Common myeloid progenitor, CD34-positive (primary cell): ENCODE measurements around the gene LIN28B.

Experiments used
- CTCF ChIA-PET: fragments of 350-600 bp; sonication (Branson Sonifier 250); formaldehyde crosslinking; loops from one replicate; lab custom pipeline; 2021; ENCODE audit warnings: antibody characterized with exemption; lab: Charles Lee
- POLR2A ChIA-PET: fragments of 350-600 bp; sonication (Branson Sonifier 250); formaldehyde crosslinking; loops from one replicate; lab custom pipeline; 2021; ENCODE audit warnings: antibody characterized with exemption; lab: Charles Lee
- DNase-seq, 3 donors: peaks; one replicate each; pipeline versions ENCODE4 v3.0.0 to v3.0.0-alpha.2; 2013
- H3K27ac ChIP-seq, 2 experiments: 1 replicate in 1 of 2; 2 replicates in 1 of 2; pipeline ENCODE4 v1.7.0; 2013; ENCODE audit warnings: inconsistent platforms in 2 of 2, low read length in 2 of 2, mild to moderate bottlenecking in 2 of 2, low read depth in 1 of 2, moderate library complexity in 1 of 2; ENCODE audit not compliant: severe bottlenecking in 2 of 2, insufficient read depth in 1 of 2, poor library complexity in 1 of 2
- H3K27me3 ChIP-seq, 5 experiments: replicated peaks in 2 of 5; 1 replicate in 3 of 5; 2 replicates in 2 of 5; pipeline versions ENCODE4 v1.6.1 to v1.7.0; 2013; ENCODE audit warnings: low read length in 4 of 5, mild to moderate bottlenecking in 2 of 5, moderate library complexity in 2 of 5, inconsistent platforms in 1 of 5; ENCODE audit not compliant: insufficient read depth in 5 of 5, control insufficient read depth in 4 of 5
- H3K36me3 ChIP-seq, 4 experiments: 1 replicate in 2 of 4; 2 replicates in 2 of 4; pipeline versions ENCODE4 v1.6.1 to v1.7.0; 2013; ENCODE audit warnings: low read length in 3 of 4, control low read depth in 1 of 4, mild to moderate bottlenecking in 1 of 4; ENCODE audit not compliant: control insufficient read depth in 4 of 4, insufficient read depth in 4 of 4
- H3K4me1 ChIP-seq, 4 experiments: 1 replicate in 3 of 4; 2 replicates in 1 of 4; pipeline versions ENCODE4 v1.6.1 to v1.7.1; 2013; ENCODE audit warnings: low read length in 3 of 4, mild to moderate bottlenecking in 3 of 4, control low read depth in 1 of 4, inconsistent platforms in 1 of 4, moderate library complexity in 1 of 4; ENCODE audit not compliant: control insufficient read depth in 4 of 4, insufficient read depth in 4 of 4; ENCODE audit errors: control extremely low read depth in 1 of 4
- H3K4me3 ChIP-seq, 7 experiments: 1 replicate in 4 of 7; 2 replicates in 3 of 7; pipeline versions ENCODE4 v1.5.1 to v1.7.0; 2013; ENCODE audit warnings: mild to moderate bottlenecking in 7 of 7, low read length in 6 of 7, moderate library complexity in 6 of 7, inconsistent platforms in 2 of 7, low read depth in 2 of 7, control low read depth in 1 of 7; ENCODE audit not compliant: insufficient read depth in 4 of 7, control insufficient read depth in 1 of 7; ENCODE audit errors: extremely low read depth in 1 of 7
- H3K9me3 ChIP-seq, 5 experiments: 1 replicate in 4 of 5; 2 replicates in 1 of 5; pipeline versions ENCODE4 v1.6.1 to v1.7.1; 2013; ENCODE audit warnings: low read length in 4 of 5, mild to moderate bottlenecking in 2 of 5, inconsistent platforms in 1 of 5, low read depth in 1 of 5, moderate library complexity in 1 of 5; ENCODE audit not compliant: control insufficient read depth in 4 of 5, insufficient read depth in 2 of 5; ENCODE audit errors: control extremely low read depth in 1 of 5
- WGBS: methylation state at CpG from one replicate; pipeline ENCODE4 v1.1.5; 2013; ENCODE audit not compliant: insufficient coverage; 5-methylcytosine and 5-hydroxymethylcytosine counted together

Gene LIN28B

GRCh38 chr6:105038259-105038658 lies 81.4 kb downstream of the LIN28B start:
- Histone ChIP-seq H3K4me1 (no peaks in the 10 kb centered on the region), H3K4me3 (no peak overlapping the region), H3K36me3 (no peaks in the 10 kb centered on the region), H3K27ac (no peak overlapping the region), H3K27me3 (peaks cover 0 to 2% (median 0%) of the 10 kb centered on the region in 5 experiments), H3K9me3 (no peaks in the 10 kb centered on the region)
- no peak for DNase-seq
- ChIA-PET CTCF (no interaction called here), POLR2A (no interaction called here)
- 100% methylated on average over 1 of the region's 2 CpGs for WGBS

- Histone ChIP-seq H3K36me3 (no peaks in the 10 kb centered on the region), H3K4me3 (no peak overlapping the region), H3K9me3 (no peaks in the 10 kb centered on the region), H3K27ac (no peak overlapping the region), H3K27me3 (peaks cover 0 to 2% (median 0%) of the 10 kb centered on the region in 5 experiments), H3K4me1 (no peaks in the 10 kb centered on the region)
- ChIA-PET CTCF (interaction anchor here (1.6 kb wide), 1 partner anchor 36 kb away, joined by 4 read pairs; no protein-coding TSS in a partner anchor), POLR2A (no interaction called here)
- 100% methylated on average over 1 of the region's 2 CpGs for WGBS
- DNase-seq, result no peak
Observed at GRCh38 chr6:105041880-105042279, 85.0 kb downstream of the LIN28B start.

DNA sequence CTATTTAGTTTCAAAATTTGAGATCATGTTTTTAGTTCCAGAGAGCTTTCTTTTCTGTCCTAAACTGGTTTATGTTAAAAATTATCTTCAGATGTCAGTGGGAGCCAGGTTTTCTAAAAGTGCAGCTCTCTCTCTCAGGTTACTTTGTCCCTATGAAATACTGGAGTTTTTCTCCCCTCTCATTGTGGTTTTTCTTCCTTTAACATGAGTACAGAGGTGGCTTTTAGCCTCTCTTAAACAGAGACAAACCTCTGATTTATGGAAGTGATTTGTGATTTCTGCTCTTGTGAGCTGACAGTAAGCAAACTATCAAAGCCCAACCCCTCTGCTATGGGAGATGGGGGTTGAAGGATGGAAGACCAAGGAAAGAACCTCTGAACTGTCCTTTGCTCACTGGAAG lies 85.7 kb downstream of the LIN28B start:
- no peak overlapping the region for H3K4me3 ChIP-seq
- no peaks in the 10 kb centered on the region for H3K27me3 ChIP-seq
- CTCF ChIA-PET, result interaction anchor here (1.1 to 1.6 kb wide), 2 partner anchors 19 to 35 kb away, joined by 3 to 4 read pairs; no protein-coding TSS in a partner anchor
- H3K27ac ChIP-seq, result no peak overlapping the region
- no peaks in the 10 kb centered on the region for H3K4me1 ChIP-seq
- no peaks in the 10 kb centered on the region for H3K9me3 ChIP-seq
- no peaks in the 10 kb centered on the region for H3K36me3 ChIP-seq
- DNase-seq, result no peak
- POLR2A ChIA-PET, result no interaction called here

GRCh38 chr6:105043979-105044378 lies 87.1 kb downstream of the LIN28B start:
- ChIA-PET CTCF (interaction anchor here (1.0 kb wide), 1 partner anchor 14 kb away, joined by 3 read pairs; no protein-coding TSS in a partner anchor), POLR2A (interaction anchor here (0.5 kb wide), 1 partner anchor 93 kb away, joined by 3 read pairs; no protein-coding TSS in a partner anchor)

GRCh38 chr6:105045526-105045925 lies 88.6 kb downstream of the LIN28B start:
- Histone ChIP-seq H3K36me3 (no peaks in the 10 kb centered on the region), H3K27ac (no peak overlapping the region), H3K9me3 (no peaks in the 10 kb centered on the region), H3K27me3 (no peaks in the 10 kb centered on the region), H3K4me3 (no peak overlapping the region), H3K4me1 (no peaks in the 10 kb centered on the region)
- DNase-seq, result no peak
- CTCF ChIA-PET, result no interaction called here
- WGBS, result 91% methylated on average over 1 of the region's 1 CpG
- POLR2A ChIA-PET, result no interaction called here

More at GRCh38 chr6:105043979-105044378, 87.1 kb downstream of the LIN28B start:
- DNase-seq, result no peak
- Histone ChIP-seq H3K27ac (no peak overlapping the region), H3K9me3 (no peaks in the 10 kb centered on the region), H3K27me3 (no peaks in the 10 kb centered on the region), H3K36me3 (no peaks in the 10 kb centered on the region), H3K4me3 (no peak overlapping the region), H3K4me1 (no peaks in the 10 kb centered on the region)
- WGBS, result no CpG with 5 or more reads among the region's 2 CpGs

- no peak overlapping the region for H3K27ac ChIP-seq
- DNase-seq, result no peak
- H3K9me3 ChIP-seq, result no peaks in the 10 kb centered on the region
- H3K4me1 ChIP-seq, result peaks cover 0 to 3% (median 0%) of the 10 kb centered on the region in 4 experiments
- ChIA-PET POLR2A (no interaction called here), CTCF (no interaction called here)
- WGBS, result 63% methylated on average over 2 of the region's 3 CpGs
- no peaks in the 10 kb centered on the region for H3K27me3 ChIP-seq
- H3K4me3 ChIP-seq, result no peak overlapping the region
- H3K36me3 ChIP-seq, result no peaks in the 10 kb centered on the region
Observed at GRCh38 chr6:105051941-105052471, 95.1 kb downstream of the LIN28B start.

- H3K36me3 ChIP-seq, result no peaks in the 10 kb centered on the region
- ChIA-PET CTCF (no interaction called here), POLR2A (no interaction called here)
- H3K9me3 ChIP-seq, result no peaks in the 10 kb centered on the region
- no peaks in the 10 kb centered on the region for H3K27me3 ChIP-seq
- H3K4me1 ChIP-seq, result peaks cover 6 to 27% (median 10%) of the 10 kb centered on the region in 4 experiments
- no peak overlapping the region for H3K27ac ChIP-seq
- 100% methylated on average over 1 of the region's 3 CpGs for WGBS
- no peak for DNase-seq
- no peak overlapping the region for H3K4me3 ChIP-seq
Observed at GRCh38 chr6:105056646-105057045, 99.7 kb downstream of the LIN28B start.
